Adrenal gland (tissue), 5 donors: Measurements from ENCODE around the gene FKRP.

Experiments used
- CTCF ChIP-seq, 6 experiments: fragments of 450-650 bp in 4 of 6; fragments of 200-600 bp in 2 of 6; sonication (generic) in 1 of 6; IDR thresholded peaks; 1 replicate in 5 of 6; 2 replicates in 1 of 6; pipeline versions ENCODE4 v1.5.1 to v1.8.0; 2016 to 2021; ENCODE audit warnings: antibody characterized with exemption in 6 of 6, mild to moderate bottlenecking in 2 of 6, moderate library complexity in 1 of 6
- POLR2A ChIP-seq, 2 donors: fragments of 450-650 bp; IDR thresholded peaks; one replicate each; pipeline ENCODE4 v1.6.1; 2017; ENCODE audit warnings: antibody characterized with exemption in 2 of 2, mild to moderate bottlenecking in 2 of 2, moderate library complexity in 1 of 2
- donor health status: DM: no; HTN: no; CAD: no.

DNA sequence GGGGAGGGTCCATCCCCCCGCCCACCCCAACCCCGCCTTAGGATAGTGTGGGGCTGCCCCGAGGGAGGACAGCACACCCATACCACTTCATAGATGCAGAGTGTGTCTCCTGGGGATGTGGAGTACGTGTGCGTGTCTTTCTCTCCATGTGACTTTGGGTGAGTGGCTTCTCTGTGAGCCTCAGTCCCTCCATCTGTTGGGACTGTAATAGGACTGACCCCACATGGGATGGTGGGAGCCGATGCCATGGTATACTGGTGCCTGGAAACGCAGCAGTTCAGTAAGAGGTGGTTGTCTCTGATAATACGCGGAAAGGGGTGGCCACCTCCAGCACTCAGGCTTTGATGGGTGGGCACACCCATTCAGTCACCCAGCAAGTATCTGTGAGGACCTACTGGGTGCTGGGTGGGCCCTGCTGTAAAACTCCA is 28.1 kb upstream of the FKRP start:
- TF ChIP-seq POLR2A (IDR thresholded peaks at IDR 0.05) (no peak), CTCF (IDR thresholded peaks at IDR 0.05) (no peak)
